ENCODE results near the gene GFOD2. TPM values are rescaled to one million over a fixed set of nuclear protein-coding genes. Genes with fewer than 3 reads are reported as not detected.

GFOD2 gene
- total and polyA plus RNA-seq, 2 experiments from 2014 or later = 19.3 to 34.3 TPM

DNA sequence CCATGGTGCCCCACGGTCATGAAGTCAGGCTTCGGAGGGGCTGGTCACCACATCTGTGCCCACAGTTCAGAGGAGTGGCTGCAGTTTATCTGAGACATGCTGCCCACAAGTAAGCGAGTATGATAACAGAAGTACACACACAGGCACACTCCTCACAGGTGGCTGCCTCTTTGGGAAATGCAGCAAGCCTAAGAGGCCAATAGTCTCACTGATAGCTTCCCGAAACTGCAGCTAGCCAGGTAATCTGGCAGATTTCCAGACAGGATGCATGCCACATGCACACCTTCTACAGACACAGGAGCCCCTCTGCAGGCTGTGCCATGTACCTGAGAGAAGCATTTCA lies 12.6 kb upstream of the GFOD2 start:
- no peaks in the 10 kb centered on the region; the same call in 2 of the 3 replicates for H3K9me3 Mint-ChIP-seq
- Histone ChIP-seq H3K36me3 (ENCODE audit: insufficient read depth) (no peaks in the 10 kb centered on the region), H2AFZ (no peak overlapping the region), H3K27me3 (ENCODE audit: insufficient read depth) (no peaks in the 10 kb centered on the region), H3K9me2 (ENCODE audit: insufficient read depth) (no peaks in the 10 kb centered on the region), H3K4me3 (no peak overlapping the region), H3K79me2 (replicated peaks; ENCODE audit: insufficient read depth) (no peaks in the 10 kb centered on the region), H3F3A (replicated peaks; ENCODE audit: low read depth) (no peaks in the 10 kb centered on the region), H3K27ac (ENCODE audit: low read depth) (no peak overlapping the region), H3K4me1 (ENCODE audit: insufficient read depth) (no peaks in the 10 kb centered on the region), H4K20me1 (replicated peaks; ENCODE audit: insufficient read depth) (no peaks in the 10 kb centered on the region; the same call in 1 of the 2 replicates), H3K4me2 (no peak overlapping the region)
- H3K27me3 Mint-ChIP-seq (ENCODE audit: insufficient read depth, low read depth, poor library complexity) = peaks cover 3% of the 10 kb centered on the region
- H3K4me1 Mint-ChIP-seq = no peaks in the 10 kb centered on the region
- no peak overlapping the region for H3K4me3 Mint-ChIP-seq
- no peak overlapping the region for H3K27ac Mint-ChIP-seq
- DNase-seq (ENCODE audit: low spot score) = no peak
- ATAC-seq = no peak
- TF ChIP-seq EZH2phosphoT487 (IDR thresholded peaks at IDR 0.05; ENCODE audit: unreplicated experiment) (no peak), CREB1 (CRISPR knock-in tag; IDR thresholded peaks at IDR 0.05; ENCODE audit: low read depth) (no peak), NANOG (IDR thresholded peaks at IDR 0.05; ENCODE audit: borderline replicate concordance) (no peak), JUNB (IDR thresholded peaks at IDR 0.05; ENCODE audit: unreplicated experiment) (no peak), POLR2AphosphoS5 (IDR thresholded peaks at IDR 0.05; ENCODE audit: low read depth) (no peak), ZNF331 (CRISPR knock-in tag; IDR thresholded peaks at IDR 0.05; ENCODE audit: low read depth) (no peak), EZH2 (IDR thresholded peaks at IDR 0.05; ENCODE audit: low read depth, unreplicated experiment) (no peak), STAT1 (IDR thresholded peaks at IDR 0.05; ENCODE audit: unreplicated experiment) (no peak), ZNF114 (CRISPR knock-in tag; IDR thresholded peaks at IDR 0.05) (no peak)
- TF ChIP-seq, protein P1, sequence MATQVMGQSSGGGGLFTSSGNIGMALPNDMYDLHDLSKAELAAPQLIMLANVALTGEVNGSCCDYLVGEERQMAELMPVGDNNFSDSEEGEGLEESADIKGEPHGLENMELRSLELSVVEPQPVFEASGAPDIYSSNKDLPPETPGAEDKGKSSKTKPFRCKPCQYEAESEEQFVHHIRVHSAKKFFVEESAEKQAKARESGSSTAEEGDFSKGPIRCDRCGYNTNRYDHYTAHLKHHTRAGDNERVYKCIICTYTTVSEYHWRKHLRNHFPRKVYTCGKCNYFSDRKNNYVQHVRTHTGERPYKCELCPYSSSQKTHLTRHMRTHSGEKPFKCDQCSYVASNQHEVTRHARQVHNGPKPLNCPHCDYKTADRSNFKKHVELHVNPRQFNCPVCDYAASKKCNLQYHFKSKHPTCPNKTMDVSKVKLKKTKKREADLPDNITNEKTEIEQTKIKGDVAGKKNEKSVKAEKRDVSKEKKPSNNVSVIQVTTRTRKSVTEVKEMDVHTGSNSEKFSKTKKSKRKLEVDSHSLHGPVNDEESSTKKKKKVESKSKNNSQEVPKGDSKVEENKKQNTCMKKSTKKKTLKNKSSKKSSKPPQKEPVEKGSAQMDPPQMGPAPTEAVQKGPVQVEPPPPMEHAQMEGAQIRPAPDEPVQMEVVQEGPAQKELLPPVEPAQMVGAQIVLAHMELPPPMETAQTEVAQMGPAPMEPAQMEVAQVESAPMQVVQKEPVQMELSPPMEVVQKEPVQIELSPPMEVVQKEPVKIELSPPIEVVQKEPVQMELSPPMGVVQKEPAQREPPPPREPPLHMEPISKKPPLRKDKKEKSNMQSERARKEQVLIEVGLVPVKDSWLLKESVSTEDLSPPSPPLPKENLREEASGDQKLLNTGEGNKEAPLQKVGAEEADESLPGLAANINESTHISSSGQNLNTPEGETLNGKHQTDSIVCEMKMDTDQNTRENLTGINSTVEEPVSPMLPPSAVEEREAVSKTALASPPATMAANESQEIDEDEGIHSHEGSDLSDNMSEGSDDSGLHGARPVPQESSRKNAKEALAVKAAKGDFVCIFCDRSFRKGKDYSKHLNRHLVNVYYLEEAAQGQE (IDR thresholded peaks at IDR 0.05; ENCODE audit: unreplicated experiment) = no peak
- TF ChIP-seq, protein P2, sequence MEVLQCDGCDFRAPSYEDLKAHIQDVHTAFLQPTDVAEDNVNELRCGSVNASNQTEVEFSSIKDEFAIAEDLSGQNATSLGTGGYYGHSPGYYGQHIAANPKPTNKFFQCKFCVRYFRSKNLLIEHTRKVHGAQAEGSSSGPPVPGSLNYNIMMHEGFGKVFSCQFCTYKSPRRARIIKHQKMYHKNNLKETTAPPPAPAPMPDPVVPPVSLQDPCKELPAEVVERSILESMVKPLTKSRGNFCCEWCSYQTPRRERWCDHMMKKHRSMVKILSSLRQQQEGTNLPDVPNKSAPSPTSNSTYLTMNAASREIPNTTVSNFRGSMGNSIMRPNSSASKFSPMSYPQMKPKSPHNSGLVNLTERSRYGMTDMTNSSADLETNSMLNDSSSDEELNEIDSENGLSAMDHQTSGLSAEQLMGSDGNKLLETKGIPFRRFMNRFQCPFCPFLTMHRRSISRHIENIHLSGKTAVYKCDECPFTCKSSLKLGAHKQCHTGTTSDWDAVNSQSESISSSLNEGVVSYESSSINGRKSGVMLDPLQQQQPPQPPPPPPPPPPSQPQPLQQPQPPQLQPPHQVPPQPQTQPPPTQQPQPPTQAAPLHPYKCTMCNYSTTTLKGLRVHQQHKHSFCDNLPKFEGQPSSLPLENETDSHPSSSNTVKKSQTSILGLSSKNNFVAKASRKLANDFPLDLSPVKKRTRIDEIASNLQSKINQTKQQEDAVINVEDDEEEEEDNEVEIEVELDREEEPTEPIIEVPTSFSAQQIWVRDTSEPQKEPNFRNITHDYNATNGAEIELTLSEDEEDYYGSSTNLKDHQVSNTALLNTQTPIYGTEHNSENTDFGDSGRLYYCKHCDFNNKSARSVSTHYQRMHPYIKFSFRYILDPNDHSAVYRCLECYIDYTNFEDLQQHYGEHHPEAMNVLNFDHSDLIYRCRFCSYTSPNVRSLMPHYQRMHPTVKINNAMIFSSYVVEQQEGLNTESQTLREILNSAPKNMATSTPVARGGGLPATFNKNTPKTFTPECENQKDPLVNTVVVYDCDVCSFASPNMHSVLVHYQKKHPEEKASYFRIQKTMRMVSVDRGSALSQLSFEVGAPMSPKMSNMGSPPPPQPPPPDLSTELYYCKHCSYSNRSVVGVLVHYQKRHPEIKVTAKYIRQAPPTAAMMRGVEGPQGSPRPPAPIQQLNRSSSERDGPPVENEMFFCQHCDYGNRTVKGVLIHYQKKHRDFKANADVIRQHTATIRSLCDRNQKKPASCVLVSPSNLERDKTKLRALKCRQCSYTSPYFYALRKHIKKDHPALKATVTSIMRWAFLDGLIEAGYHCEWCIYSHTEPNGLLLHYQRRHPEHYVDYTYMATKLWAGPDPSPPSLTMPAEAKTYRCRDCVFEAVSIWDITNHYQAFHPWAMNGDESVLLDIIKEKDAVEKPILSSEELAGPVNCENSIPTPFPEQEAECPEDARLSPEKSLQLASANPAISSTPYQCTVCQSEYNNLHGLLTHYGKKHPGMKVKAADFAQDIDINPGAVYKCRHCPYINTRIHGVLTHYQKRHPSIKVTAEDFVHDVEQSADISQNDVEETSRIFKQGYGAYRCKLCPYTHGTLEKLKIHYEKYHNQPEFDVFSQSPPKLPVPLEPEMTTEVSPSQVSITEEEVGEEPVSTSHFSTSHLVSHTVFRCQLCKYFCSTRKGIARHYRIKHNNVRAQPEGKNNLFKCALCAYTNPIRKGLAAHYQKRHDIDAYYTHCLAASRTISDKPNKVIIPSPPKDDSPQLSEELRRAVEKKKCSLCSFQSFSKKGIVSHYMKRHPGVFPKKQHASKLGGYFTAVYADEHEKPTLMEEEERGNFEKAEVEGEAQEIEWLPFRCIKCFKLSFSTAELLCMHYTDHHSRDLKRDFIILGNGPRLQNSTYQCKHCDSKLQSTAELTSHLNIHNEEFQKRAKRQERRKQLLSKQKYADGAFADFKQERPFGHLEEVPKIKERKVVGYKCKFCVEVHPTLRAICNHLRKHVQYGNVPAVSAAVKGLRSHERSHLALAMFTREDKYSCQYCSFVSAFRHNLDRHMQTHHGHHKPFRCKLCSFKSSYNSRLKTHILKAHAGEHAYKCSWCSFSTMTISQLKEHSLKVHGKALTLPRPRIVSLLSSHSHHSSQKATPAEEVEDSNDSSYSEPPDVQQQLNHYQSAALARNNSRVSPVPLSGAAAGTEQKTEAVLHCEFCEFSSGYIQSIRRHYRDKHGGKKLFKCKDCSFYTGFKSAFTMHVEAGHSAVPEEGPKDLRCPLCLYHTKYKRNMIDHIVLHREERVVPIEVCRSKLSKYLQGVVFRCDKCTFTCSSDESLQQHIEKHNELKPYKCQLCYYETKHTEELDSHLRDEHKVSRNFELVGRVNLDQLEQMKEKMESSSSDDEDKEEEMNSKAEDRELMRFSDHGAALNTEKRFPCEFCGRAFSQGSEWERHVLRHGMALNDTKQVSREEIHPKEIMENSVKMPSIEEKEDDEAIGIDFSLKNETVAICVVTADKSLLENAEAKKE (CRISPR knock-in tag; IDR thresholded peaks at IDR 0.05) = no peak
- TF ChIP-seq, protein P3, sequence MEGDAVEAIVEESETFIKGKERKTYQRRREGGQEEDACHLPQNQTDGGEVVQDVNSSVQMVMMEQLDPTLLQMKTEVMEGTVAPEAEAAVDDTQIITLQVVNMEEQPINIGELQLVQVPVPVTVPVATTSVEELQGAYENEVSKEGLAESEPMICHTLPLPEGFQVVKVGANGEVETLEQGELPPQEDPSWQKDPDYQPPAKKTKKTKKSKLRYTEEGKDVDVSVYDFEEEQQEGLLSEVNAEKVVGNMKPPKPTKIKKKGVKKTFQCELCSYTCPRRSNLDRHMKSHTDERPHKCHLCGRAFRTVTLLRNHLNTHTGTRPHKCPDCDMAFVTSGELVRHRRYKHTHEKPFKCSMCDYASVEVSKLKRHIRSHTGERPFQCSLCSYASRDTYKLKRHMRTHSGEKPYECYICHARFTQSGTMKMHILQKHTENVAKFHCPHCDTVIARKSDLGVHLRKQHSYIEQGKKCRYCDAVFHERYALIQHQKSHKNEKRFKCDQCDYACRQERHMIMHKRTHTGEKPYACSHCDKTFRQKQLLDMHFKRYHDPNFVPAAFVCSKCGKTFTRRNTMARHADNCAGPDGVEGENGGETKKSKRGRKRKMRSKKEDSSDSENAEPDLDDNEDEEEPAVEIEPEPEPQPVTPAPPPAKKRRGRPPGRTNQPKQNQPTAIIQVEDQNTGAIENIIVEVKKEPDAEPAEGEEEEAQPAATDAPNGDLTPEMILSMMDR (conservative IDR thresholded peaks at IDR 0.05; ENCODE audit: low read depth in 2 of 2) = no peak
- TF ChIP-seq, protein P4, sequence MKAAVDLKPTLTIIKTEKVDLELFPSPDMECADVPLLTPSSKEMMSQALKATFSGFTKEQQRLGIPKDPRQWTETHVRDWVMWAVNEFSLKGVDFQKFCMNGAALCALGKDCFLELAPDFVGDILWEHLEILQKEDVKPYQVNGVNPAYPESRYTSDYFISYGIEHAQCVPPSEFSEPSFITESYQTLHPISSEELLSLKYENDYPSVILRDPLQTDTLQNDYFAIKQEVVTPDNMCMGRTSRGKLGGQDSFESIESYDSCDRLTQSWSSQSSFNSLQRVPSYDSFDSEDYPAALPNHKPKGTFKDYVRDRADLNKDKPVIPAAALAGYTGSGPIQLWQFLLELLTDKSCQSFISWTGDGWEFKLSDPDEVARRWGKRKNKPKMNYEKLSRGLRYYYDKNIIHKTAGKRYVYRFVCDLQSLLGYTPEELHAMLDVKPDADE (IDR thresholded peaks at IDR 0.05) = no peak
- H3K36me3 Mint-ChIP-seq (ENCODE audit: low read depth) = peaks cover 20% of the 10 kb centered on the region

All from GM23338 (cell line).